GM18511 (cell line): ENCODE measurements around the gene CNTNAP2.
"Not testable (repeated sequence)": the region's sequence is repeated elsewhere in the genome, so short reads cannot be mapped to it uniquely, and the experiment has no call there.

ENCODE experiments used
- ATAC-seq: cut with Tn5 transposase; IDR thresholded peaks from one replicate; pipeline ENCODE4 v1.9.1; 2021; ENCODE audit warnings: mild to moderate bottlenecking, moderate library complexity; ENCODE audit not compliant: unreplicated experiment

CNTNAP2 gene

DNA sequence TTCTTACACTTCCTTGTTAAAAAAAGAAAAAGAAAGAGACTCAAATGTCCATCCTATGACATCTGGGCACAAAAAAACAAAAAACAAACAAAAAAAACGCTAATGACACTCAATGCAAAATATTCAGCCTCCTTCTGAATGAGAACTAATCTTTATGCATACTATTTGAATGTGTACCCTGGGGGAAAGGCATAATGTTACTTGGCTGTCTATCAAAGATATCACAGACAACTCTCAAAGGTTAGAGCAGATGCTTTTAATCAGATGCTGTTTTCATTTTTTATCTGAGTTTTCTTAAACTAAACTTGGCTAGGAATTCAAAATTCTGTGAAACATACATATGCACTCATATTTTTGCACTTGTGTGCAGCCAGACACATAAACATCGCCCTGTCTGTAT, 745.8 kb downstream of the CNTNAP2 start:
- no peak for ATAC-seq

DNA sequence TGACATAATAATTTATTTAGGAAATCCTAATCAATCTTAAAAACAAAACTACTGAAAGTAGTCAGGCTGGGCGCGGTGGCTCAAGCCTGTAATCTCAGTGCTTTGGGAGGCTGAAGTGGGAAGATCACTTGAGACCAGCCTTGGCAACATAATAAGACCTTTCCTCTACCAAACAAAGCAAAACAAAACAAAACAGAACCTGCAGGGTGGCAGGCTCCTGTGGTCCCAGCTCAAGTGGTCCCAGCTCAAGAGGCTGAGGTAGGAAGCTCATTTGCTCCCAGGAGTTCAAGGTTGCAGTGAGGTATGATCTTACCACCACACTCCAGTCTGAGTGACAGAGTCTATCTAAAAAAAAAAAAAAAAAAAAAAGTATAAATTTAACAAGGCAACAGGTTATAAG, 748.0 kb downstream of the CNTNAP2 start:
- no peak for ATAC-seq

DNA sequence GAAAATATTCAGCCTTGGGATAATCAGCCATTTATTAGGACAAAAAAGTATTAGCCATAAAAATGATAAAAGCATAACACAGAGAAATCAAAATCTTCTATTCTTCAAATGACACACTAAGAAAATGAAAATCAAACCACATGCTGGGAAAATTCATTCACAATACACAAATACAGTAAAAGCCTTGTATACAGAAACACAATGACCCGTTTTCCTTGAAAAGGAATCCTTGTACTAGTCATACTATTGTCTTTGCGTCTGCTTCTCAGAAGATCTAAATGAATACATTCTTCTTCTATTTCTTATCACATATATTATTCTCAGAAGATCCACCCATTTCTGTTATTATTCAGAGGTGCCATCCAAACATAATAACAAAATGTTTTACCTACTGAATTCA, 749.1 kb downstream of the CNTNAP2 start:
- no peak for ATAC-seq

DNA sequence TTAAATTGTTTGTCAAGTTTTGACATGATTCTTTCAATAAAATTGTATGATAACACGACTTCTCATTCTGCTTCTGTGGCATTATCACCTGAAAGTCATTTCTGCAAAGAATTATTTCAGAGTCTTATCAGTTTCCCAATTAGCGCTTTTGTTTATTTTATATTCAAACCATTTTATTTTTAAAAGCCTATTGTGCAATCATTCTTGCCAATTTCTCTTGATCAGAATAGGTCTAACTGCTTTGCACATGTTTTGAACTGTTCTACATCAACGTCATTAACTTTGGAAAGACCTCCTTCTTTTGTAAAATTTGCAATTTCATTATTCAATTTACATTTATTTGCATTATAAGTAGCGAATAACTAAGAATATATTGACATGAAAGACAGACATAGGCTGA, 758.1 kb downstream of the CNTNAP2 start:
- ATAC-seq = no peak

- ATAC-seq = no peak
Observed at GRCh38 chr7:146875237-146875785, 758.7 kb downstream of the CNTNAP2 start.

GRCh38 chr7:146875981-146876380, 759.4 kb downstream of the CNTNAP2 start:
- no peak for ATAC-seq

DNA sequence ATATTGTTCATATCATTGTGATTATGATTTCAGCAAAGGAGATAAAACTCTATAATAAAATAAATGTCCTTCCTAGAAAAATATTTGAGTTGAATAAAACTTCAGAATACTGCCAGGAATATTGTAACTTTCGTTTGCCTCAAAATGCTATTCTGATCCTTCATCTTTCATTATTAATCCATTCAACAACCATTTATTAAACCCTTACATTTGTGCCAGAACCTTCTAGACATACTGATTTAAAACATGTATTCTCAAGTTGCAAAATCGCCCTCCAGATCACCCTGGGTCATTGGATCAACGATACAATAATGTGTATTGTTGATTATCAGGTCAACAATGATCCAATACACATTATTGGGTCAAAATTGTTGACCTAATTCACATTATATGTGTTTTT, 759.8 kb downstream of the CNTNAP2 start:
- ATAC-seq = no peak

GRCh38 chr7:146878901-146879300, 762.3 kb downstream of the CNTNAP2 start:
- no peak for ATAC-seq

DNA sequence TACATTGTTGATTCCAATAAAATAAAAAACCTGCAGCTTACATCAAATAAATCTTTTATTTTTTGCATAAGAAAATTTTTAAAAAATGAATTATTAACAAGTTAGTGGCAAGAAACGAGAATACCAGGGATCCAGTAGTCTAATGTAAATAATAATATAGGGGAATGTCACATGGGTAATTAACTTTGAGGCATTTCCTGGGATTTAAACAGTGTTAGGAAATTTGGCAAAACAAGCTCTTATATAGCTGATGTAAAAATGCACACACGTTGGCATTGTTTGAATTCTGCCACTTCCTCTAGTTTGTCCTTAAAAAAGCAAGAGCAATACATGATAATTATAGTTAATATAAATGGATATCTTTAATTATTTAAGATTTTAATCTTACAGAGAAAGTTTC, 768.6 kb downstream of the CNTNAP2 start:
- ATAC-seq = no peak

- no peak for ATAC-seq
Observed at GRCh38 chr7:146889806-146890555, 773.4 kb downstream of the CNTNAP2 start.

GRCh38 chr7:146892151-146892550, 775.5 kb downstream of the CNTNAP2 start:
- no peak for ATAC-seq

GRCh38 chr7:146894927-146895326, 778.3 kb downstream of the CNTNAP2 start:
- no peak for ATAC-seq

- ATAC-seq = no peak
Observed at GRCh38 chr7:146902266-146902665, 785.7 kb downstream of the CNTNAP2 start.

- no peak for ATAC-seq
Observed at GRCh38 chr7:146902728-146903127, 786.1 kb downstream of the CNTNAP2 start.

- not testable (repeated sequence) for ATAC-seq
Observed at GRCh38 chr7:146905746-146906145, 789.1 kb downstream of the CNTNAP2 start.

- ATAC-seq = no peak
Observed at GRCh38 chr7:146922782-146923181, 806.2 kb downstream of the CNTNAP2 start.

DNA sequence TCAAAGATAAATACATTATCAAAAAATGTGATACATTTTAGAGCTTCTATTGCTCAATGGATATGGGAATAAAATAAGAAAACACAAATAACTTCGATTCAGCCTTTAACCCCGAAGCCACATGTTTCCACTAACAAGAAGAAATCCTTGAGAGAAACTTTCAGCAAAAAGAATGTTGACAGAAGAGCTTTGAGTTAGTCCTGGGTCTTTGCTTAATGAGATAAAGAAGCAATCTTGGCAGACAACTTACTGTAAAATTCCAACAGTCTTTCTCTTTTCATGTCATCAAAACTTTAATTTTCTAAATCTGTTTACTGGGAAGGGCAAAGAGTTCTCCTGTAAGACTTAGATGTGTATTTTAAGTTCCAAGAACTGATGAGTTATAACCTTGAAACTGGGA, 810.2 kb downstream of the CNTNAP2 start:
- ATAC-seq = no peak

- ATAC-seq = no peak
Observed at GRCh38 chr7:146937836-146938235, 821.2 kb downstream of the CNTNAP2 start.

DNA sequence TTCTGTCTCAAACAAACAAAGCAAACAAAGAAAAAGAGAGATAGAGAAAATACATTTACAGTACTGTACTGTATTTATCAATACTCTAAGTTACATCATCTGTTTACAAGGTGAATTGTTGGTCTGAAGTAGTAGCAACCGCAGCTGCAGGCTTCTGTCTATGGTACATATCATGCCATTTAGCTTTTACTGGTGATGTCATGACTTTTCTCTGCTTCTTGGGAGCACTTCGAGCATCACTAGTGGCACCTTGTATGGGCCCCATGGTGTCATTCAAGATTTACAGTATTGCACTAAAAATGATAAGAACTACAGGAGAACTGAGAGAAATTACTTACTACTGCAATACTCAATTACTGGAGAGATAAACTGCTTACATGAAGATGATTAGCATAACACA, 826.9 kb downstream of the CNTNAP2 start:
- no peak for ATAC-seq

DNA sequence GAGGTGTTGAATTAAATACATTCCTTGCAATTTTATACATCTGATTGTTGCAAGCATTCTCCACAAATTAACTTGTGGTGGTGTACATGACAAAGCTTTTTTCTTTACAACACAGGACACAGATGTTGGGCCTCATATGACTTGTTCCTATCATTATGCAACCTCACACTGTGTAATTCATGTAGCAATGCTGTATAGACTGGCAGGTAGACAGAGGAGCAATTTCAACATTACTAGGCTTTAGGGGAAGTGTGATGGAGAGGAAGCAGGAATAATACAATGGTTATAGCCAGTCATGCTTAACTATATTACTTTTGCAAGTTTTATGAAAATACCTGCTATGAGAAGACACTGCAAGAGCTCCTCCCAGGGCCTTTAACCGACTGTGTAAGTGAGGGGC, 832.1 kb downstream of the CNTNAP2 start:
- no peak for ATAC-seq

DNA sequence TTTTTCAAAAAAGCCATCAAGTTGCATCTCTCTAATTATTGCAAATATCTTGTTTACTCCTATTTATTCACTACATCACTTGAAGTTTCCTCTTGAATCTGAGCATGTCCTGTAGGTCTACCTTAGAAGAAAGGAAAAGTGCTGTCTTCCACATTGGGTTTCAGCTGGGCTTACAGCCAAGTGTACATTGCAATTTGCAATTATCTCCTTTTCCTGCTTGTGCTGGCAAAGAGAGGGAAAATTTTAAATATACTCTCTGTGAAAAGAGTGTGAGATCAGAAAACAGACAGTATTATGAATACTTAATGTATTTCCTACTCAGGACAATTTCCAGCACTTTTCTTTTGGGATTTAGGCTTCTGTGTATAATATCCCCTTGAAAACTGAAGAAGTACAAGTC, 839.7 kb downstream of the CNTNAP2 start:
- ATAC-seq = no peak

DNA sequence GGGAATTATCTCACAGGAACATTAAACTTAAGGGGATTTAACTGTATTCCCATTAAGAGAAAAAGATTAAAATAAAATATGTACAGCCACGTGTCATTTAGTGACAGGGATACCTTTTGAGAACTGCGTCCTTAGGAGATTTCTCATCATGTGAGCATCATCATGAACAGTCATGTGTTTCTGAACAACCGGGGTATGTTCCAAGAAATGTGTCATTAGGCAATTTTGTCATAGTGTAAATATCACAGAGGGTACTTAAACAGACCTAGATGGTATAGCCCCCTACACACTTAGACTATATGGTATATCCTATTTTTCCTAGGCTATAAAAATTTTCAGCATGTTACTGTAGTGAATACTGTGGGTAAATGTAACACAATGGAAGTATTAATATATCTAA, 840.3 kb downstream of the CNTNAP2 start:
- no peak for ATAC-seq
